Measurements from ENCODE around the gene ROBO4.

GRCh38 chr11:124843616-124843910 is 54.1 kb downstream of the ROBO4 start:
- TF ChIP-seq ZNF274 (IDR thresholded peaks at IDR 0.05; ENCODE audit: low read depth, low read length) (no peak), SUZ12 (IDR thresholded peaks at IDR 0.05; ENCODE audit: extremely low read depth, insufficient read depth, insufficient read length) (no peak)
